Astrocyte of the spinal cord (primary cell): Measurements from ENCODE around the gene FAT1.

Source experiments
- DNase-seq: peaks from one replicate; pipeline ENCODE4 v3.0.0; 2011; ENCODE audit warnings: low read depth, low spot score
- H3K4me3 ChIP-seq: 2 replicates; pipeline ENCODE4 v1.5.1; 2011; ENCODE audit warnings: low read depth, mild to moderate bottlenecking, low read length, moderate library complexity
- in situ Hi-C: cut with HindIII; loops from 2 replicates; pipeline ENCODE4 v1.10.0; 2017; ENCODE audit warnings: low sequenced_read_pairs
- TF ChIP-seq, protein P1 (sequence below): IDR thresholded peaks from 2 replicates; pipeline ENCODE4 v1.5.1; 2012; ENCODE audit warnings: low read depth, mild to moderate bottlenecking, low read length, inconsistent platforms

The FAT1 gene

DNA sequence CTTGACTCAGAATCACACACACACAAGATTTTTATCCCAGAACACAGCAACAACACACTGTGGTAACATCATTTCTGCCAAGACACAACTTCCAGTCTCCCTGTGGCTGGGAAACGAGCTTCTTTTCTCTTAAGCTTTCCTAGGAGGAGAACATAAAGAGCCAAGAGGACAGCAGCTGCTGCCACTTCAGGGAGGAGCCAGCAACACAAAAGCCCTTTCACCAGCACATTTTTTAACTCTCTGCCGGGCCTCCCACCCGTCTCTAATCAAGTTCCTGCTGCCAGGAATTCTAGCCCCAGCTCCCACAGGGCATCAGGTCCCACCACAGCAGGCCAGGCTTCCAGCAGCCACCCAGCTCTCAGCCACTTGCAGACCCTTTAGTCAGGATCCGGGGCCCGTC is 22.4 kb downstream of the FAT1 start:
- DNase-seq = peak; percentile 77
- in situ Hi-C loops = no loop called here
- no peak overlapping the region for H3K4me3 ChIP-seq
- TF ChIP-seq, protein P1, sequence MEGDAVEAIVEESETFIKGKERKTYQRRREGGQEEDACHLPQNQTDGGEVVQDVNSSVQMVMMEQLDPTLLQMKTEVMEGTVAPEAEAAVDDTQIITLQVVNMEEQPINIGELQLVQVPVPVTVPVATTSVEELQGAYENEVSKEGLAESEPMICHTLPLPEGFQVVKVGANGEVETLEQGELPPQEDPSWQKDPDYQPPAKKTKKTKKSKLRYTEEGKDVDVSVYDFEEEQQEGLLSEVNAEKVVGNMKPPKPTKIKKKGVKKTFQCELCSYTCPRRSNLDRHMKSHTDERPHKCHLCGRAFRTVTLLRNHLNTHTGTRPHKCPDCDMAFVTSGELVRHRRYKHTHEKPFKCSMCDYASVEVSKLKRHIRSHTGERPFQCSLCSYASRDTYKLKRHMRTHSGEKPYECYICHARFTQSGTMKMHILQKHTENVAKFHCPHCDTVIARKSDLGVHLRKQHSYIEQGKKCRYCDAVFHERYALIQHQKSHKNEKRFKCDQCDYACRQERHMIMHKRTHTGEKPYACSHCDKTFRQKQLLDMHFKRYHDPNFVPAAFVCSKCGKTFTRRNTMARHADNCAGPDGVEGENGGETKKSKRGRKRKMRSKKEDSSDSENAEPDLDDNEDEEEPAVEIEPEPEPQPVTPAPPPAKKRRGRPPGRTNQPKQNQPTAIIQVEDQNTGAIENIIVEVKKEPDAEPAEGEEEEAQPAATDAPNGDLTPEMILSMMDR = no peak

DNA sequence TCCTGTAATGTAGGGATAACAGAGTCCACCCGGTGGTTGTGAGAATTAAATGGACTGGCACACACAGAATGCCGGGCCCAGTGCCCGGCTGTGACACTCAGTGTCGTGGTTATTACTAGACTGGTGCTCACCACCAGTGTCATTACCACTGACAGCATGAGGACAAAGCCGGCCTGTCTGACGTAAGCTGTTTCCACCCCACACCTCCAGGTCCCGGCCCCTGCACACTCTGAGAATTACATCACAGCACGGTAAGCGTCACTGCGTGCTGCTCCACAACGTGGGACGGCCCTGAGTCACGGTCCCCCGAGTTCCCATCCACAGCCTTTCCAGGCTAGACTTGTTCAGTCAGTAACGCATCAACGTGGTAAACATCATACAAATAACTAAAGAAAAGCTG is 22.9 kb downstream of the FAT1 start:
- peak; percentile 86 for DNase-seq
- TF ChIP-seq, protein P1 = no peak
- no peak overlapping the region for H3K4me3 ChIP-seq
- in situ Hi-C loops = no loop called here

DNA sequence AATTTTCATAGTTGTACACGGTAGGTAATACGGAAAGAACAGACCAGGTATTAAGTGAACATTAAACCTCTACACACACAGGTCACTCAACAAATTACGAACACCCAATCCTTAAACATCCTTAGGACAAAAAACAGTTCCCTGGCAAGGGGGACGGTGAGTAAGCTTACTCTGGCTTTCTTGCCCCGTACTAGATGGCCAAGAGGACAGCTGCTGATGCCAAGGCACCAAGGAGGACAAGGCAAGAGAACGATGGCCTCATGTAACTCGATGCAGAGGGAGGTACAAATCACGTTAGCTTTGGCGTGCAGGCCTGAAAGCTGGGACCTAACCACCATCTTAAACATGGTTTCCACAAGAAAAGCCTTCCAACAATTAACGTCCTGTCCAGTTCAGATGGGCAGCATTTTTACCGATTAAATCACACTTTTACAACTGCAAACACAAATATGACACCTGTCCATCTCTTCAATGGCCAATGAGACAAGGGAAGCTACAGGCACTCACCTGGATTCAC is 23.7 kb downstream of the FAT1 start:
- DNase-seq = no peak
- H3K4me3 ChIP-seq = no peak overlapping the region
- TF ChIP-seq, protein P1 = no peak
- in situ Hi-C loops = no loop called here

DNA sequence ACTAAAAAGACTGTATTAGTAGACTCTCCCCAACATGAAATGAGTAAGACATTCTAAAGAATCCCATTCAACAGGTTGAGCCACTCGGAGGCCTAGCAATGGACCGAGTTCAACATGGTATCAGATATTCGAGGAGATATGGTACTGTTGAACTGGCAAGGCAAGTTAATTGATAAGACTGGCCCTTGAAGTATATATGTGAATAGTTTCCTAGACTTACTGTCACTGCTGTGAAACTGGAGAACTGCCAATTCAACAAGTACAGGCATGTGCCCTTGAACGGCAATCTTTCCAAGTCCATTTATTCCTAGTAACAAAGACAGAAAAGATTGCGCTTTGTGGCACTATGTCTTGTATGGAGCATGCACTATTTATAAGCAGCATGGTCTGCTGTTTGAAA is 24.4 kb downstream of the FAT1 start:
- in situ Hi-C loops = no loop called here
- no peak for DNase-seq
- TF ChIP-seq, protein P1 = no peak
- no peak overlapping the region for H3K4me3 ChIP-seq

DNA sequence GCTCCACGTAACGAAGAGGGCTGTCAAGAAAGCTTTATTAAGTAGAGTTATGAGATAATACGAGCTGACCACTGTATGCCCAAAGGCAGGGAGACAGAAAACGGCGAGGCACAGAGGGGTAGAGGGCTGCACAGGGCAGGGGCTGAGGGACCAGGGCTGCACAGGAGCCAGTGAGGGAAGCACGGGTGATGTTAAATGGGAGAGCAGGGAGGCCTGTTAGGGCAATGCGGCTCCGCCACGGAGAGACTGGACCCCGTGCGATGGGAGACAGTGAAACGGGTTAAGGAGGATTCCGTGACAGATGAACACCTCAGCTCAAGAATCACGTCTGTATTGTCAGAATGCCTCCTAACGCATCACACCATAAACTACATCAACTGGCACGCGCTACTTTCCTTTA is 25.1 kb downstream of the FAT1 start:
- H3K4me3 ChIP-seq = no peak overlapping the region
- DNase-seq = no peak
- in situ Hi-C loops = no loop called here
- TF ChIP-seq, protein P1 = no peak

DNA sequence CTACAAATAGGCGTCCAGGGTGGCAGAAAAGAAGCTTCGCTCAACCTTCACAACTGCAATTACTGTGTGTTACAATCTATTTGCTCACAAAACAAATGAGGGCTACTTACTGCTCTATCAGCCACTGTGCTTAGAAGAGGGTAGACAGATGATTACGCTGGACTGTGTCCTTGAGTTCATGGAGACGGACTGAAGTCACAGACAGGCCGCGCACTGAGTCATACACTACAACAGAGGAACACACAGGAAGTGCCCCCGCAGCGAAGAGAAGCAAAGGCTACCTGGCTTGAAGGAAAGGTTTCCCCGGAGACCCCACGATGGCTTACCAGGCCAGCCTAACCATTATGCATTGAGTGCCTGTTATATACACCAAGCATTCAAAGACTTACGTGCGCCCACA is 25.6 kb downstream of the FAT1 start:
- in situ Hi-C loops = no loop called here
- H3K4me3 ChIP-seq = no peak overlapping the region
- no peak for DNase-seq
- TF ChIP-seq, protein P1 = no peak

DNA sequence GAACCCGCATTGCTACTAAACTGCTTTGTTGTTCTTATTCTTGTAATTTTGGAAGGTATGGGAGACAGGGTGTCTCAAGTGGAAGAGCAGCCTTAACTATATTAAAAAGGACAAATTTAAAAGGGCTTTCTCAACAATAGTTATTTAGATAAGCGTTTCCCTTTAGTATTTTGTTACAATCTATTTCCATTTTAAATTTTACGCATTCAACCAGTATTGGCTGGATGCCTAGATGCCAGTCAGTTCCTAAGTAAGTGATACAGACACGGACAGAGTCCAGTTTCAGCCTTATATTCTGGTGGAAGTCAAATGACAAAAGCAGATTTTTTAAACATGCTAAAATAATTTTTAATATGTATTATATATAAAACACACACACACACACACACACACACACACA is 28.3 kb downstream of the FAT1 start:
- TF ChIP-seq, protein P1 = no peak
- no peak for DNase-seq
- in situ Hi-C loops = no loop called here
- no peak overlapping the region for H3K4me3 ChIP-seq
